Activated CD4-positive, alpha-beta memory T cell treated with anti-CD3 and anti-CD28 coated beads, Interleukin-2, amount 10 ng/mL, durations not matched to agents 7 days and 5 days (primary cell): ENCODE measurements around the gene RALA. TPM values are rescaled to one million over a fixed set of nuclear protein-coding genes. Genes with fewer than 3 reads are reported as not detected.

Experiments
- CTCF ChIA-PET: fragments of 350-600 bp; sonication (Branson Sonifier 250); formaldehyde crosslinking; loops from one replicate; lab custom pipeline; 2021; ENCODE audit warnings: antibody characterized with exemption, inconsistent platforms; lab: Charles Lee
- POLR2A ChIA-PET: fragments of 350-600 bp; sonication (Branson Sonifier 250); formaldehyde crosslinking; loops from one replicate; lab custom pipeline; 2021; ENCODE audit warnings: antibody characterized with exemption; lab: Charles Lee
- DNase-seq: peaks from one replicate; pipeline ENCODE4 v3.0.0-alpha.2; 2020
- H3K27ac Mint-ChIP-seq: one replicate; pipeline ENCODE4 v1.8.0; 2021; ENCODE audit warnings: mild to moderate bottlenecking, mixed read lengths
- H3K27me3 Mint-ChIP-seq: one replicate; pipeline ENCODE4 v1.8.0; 2021; ENCODE audit warnings: mixed read lengths
- H3K36me3 Mint-ChIP-seq: one replicate; pipeline ENCODE4 v1.8.0; 2021; ENCODE audit warnings: low read depth, mixed read lengths
- H3K4me1 Mint-ChIP-seq: one replicate; pipeline ENCODE4 v1.8.0; 2021; ENCODE audit warnings: mixed read lengths
- H3K4me3 Mint-ChIP-seq: one replicate; pipeline ENCODE4 v1.8.0; 2021; ENCODE audit warnings: mild to moderate bottlenecking, mixed read lengths
- H3K9me3 Mint-ChIP-seq: one replicate; pipeline ENCODE4 v1.8.0; 2021; ENCODE audit warnings: mixed read lengths
- total RNA-seq, 2 experiments: library from RNA; stranded (reverse); gene quantifications; one replicate each; pipeline ENCODE4 v1.2.3, GENCODE V29; 2021

RALA gene
- total RNA-seq, 2 experiments from 2014 or later = 27.8 to 29.6 TPM

DNA sequence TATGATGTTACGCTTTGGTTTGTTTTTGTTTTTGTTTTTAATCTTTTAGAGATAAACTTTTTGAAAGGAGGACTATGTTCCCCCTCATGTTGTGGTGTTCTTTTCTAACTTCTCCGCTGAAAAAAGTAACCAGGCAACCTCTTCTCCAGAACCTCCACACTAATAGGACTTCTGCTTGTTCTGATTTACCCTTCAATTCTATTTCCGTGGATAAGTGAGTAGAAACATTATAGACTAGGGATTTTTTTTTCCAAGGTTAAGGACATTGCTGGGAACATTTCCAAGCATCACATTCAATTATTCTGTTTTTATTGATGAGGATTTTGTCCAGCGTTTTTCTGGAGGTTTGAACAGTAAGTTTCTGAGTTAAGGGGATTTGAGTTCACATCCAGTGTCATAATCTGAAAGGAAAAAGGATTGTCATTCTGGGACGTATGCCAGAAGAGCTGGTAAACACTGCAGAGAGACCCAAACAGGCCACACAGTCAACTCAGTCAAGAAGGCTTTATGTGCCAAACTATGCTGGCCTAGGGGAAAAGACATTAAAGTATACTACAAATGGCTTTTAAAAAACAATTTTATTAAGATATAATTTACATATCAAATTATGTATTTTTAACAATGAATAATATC is 28.3 kb upstream of the RALA start:
- H3K9me3 Mint-ChIP-seq = no peaks in the 10 kb centered on the region
- POLR2A ChIA-PET = interaction anchor here (1.3 kb wide), 1 partner anchor 28 kb away, joined by 5 read pairs; the partner anchor contains the start of gene RALA

DNA sequence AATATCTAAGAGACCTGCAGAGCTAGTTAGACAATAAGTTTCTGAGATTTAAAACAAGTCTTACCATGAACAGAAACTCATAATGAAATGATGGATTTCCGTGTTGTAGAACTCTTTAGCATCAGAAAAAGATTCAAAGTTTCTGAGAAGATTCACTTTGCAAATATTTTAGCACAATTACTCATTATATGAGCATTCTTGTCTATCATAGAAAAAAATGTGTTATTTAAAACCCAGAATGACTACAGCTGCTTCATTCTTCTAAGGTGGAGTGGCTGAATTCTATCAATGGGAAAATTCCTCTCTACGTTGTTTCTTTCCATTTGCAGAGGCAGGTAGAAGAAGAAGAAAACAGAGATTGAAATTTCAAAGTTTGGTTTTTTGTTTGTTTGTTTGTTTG is 21.0 kb upstream of the RALA start:
- Mint-ChIP-seq H3K27me3 (no peaks in the 10 kb centered on the region), H3K4me3 (no peak overlapping the region), H3K9me3 (no peaks in the 10 kb centered on the region), H3K36me3 (peaks cover 3% of the 10 kb centered on the region), H3K4me1 (peaks cover 26% of the 10 kb centered on the region), H3K27ac (no peak overlapping the region)
- ChIA-PET CTCF (interaction anchor here (0.6 kb wide), 1 partner anchor 1236 kb away, joined by 6 read pairs; no protein-coding TSS in a partner anchor), POLR2A (no interaction called here)
- no peak for DNase-seq

More for the DNA sequence above, 28.3 kb upstream of the RALA start:
- Mint-ChIP-seq H3K4me3 (no peak overlapping the region), H3K27ac (no peak overlapping the region), H3K4me1 (peaks cover 28% of the 10 kb centered on the region), H3K36me3 (peaks cover 6% of the 10 kb centered on the region), H3K27me3 (no peaks in the 10 kb centered on the region)
- CTCF ChIA-PET = interaction anchor here (1.2 to 1.3 kb wide), 2 partner anchors 15 to 28 kb away, joined by 3 to 5 read pairs; no protein-coding TSS in a partner anchor
- DNase-seq = no peak

DNA sequence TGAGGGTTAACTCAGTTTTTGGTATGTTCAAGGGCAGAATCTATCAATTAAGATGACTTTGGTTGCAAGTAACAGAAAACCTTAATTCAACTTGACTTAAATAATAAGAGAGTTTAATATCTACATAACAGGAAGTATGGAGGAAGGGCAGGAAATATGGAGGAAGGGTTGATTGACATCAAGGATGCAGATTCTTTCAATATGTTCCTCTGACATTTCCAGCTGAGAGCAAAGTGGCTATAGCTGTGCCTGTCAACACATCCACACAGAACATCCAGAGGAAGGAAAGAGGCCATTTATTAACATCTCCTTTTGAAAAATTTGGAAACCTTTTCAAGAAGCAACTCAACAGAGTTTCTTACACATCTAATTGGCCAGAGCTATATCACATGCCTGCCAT is 19.4 kb upstream of the RALA start:
- peaks cover 34% of the 10 kb centered on the region for H3K4me1 Mint-ChIP-seq
- DNase-seq = no peak
- no peak overlapping the region for H3K27ac Mint-ChIP-seq
- H3K4me3 Mint-ChIP-seq = no peak overlapping the region
- ChIA-PET POLR2A (no interaction called here), CTCF (interaction anchor here (1.0 kb wide), 1 partner anchor 24 kb away, joined by 3 read pairs; no protein-coding TSS in a partner anchor)
- peaks cover 2% of the 10 kb centered on the region for H3K27me3 Mint-ChIP-seq
- peaks cover 3% of the 10 kb centered on the region for H3K36me3 Mint-ChIP-seq
- H3K9me3 Mint-ChIP-seq = no peaks in the 10 kb centered on the region

DNA sequence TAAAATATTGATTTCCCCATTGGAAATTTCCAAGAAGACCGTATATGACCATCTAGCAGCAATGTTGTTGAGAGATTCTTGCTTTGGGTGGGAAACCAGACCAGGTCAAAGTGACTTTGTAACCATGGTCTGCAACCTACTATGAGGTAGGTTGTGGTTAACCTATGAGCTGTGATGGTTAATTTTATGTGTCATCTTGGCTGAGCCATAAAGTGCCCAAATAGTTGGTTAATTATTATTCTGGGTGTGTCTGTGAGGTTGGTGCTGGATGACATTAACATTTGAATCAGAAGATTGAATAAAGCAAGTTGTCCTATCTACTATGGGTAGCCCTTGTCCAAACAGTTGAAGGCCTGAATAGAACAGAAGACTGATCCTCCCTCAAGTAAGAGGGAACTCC is 18.3 kb upstream of the RALA start:
- DNase-seq = no peak
- Mint-ChIP-seq H3K4me1 (peaks cover 44% of the 10 kb centered on the region), H3K36me3 (peaks cover 3% of the 10 kb centered on the region), H3K27me3 (peaks cover 10% of the 10 kb centered on the region), H3K4me3 (no peak overlapping the region), H3K9me3 (no peaks in the 10 kb centered on the region), H3K27ac (no peak overlapping the region)
- ChIA-PET CTCF (no interaction called here), POLR2A (interaction anchor here (0.7 to 1.6 kb wide), 2 partner anchors 16 to 18 kb away, joined by 3 to 5 read pairs; partner anchors contain the start of gene RALA)

DNA sequence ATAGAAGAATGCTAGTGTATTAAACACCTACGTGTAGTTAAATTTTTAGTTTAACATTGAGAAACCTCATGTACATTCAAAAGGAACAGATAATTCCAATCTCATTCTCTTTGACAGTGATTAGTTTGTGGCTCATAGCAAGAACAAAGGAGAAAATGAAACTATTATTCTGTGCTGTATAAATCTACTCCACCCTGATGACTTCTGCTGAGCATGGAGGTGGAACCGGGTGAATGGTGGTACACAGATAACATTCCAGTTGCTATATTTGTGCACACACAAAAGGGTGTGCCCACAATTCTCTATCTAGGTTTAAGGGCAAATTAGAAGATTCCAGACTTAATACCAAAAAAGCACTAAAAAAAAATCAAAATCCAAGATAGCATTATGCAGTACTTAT is 17.0 kb upstream of the RALA start:
- H3K4me1 Mint-ChIP-seq = peaks cover 44% of the 10 kb centered on the region
- ChIA-PET CTCF (no interaction called here), POLR2A (no interaction called here)
- no peak overlapping the region for H3K4me3 Mint-ChIP-seq
- H3K27ac Mint-ChIP-seq = no peak overlapping the region
- no peaks in the 10 kb centered on the region for H3K9me3 Mint-ChIP-seq
- DNase-seq = no peak
- H3K36me3 Mint-ChIP-seq = peaks cover 3% of the 10 kb centered on the region
- H3K27me3 Mint-ChIP-seq = peaks cover 16% of the 10 kb centered on the region

DNA sequence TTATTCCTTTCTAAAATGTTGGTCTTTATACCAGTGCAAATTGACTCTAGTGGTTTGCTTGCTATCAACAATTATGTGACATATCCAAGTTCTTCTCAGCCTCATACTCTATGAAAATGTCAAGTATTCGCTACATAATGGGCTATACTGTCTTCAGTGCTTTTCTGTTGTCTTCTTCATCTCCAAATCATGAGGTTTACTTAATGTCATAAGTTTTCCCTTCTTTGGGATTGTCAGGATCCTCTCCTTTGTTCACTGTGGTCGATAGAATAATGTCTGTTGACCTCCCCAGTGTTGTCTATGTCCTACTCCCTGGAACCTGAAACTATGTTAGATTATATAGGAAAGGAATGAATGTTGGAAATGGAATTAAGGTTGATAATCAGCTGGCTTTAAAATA is 16.4 kb upstream of the RALA start:
- peaks cover 44% of the 10 kb centered on the region for H3K4me1 Mint-ChIP-seq
- no peak for DNase-seq
- ChIA-PET CTCF (no interaction called here), POLR2A (no interaction called here)
- H3K9me3 Mint-ChIP-seq = no peaks in the 10 kb centered on the region
- no peak overlapping the region for H3K27ac Mint-ChIP-seq
- H3K36me3 Mint-ChIP-seq = peaks cover 3% of the 10 kb centered on the region
- H3K27me3 Mint-ChIP-seq = peaks cover 16% of the 10 kb centered on the region
- no peak overlapping the region for H3K4me3 Mint-ChIP-seq

DNA sequence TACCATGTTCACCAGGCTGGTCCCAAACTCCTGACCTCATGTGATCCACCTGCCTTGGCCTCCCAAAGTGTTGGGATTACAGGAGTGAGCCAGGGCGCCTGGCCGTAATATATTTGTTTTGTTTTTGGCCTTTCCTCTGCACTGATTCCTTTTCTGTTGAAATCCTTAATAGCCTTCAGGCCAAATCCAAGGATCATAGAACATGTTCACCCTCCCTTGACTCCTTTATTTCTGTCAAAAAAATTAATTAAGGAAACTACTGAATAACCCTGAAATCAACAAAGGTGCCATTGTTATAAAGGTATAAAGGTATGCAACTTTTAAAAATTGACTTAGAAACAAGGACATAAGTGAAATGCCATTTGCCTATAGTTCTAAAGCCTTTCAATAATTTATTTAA is 15.5 kb upstream of the RALA start:
- Mint-ChIP-seq H3K36me3 (peaks cover 3% of the 10 kb centered on the region), H3K27ac (no peak overlapping the region), H3K9me3 (no peaks in the 10 kb centered on the region), H3K4me3 (no peak overlapping the region), H3K27me3 (peaks cover 18% of the 10 kb centered on the region), H3K4me1 (peaks cover 44% of the 10 kb centered on the region)
- POLR2A ChIA-PET = no interaction called here
- DNase-seq = no peak
- CTCF ChIA-PET = no interaction called here

DNA sequence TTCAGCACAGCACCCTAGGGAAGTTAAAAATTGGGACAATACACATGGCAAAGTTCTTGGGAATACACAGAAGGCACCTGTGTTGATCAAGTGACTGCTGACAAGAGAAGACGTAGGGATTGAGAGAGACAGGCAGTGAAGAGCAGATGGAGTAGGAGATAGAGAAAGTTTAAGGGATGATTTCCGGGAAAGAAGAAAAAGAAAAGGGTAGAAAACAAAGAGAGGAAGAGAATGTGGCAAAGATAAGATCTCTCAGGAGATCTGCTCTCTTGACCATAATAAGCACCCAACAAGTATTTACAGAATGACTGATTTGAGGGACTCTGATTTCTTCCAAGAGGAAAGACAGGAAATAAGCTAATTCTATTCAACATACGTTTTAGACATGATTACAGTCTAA is 15.1 kb upstream of the RALA start:
- ChIA-PET POLR2A (no interaction called here), CTCF (no interaction called here)
- H3K27ac Mint-ChIP-seq = no peak overlapping the region
- peaks cover 18% of the 10 kb centered on the region for H3K27me3 Mint-ChIP-seq
- no peak overlapping the region for H3K4me3 Mint-ChIP-seq
- no peak for DNase-seq
- peaks cover 44% of the 10 kb centered on the region for H3K4me1 Mint-ChIP-seq
- H3K36me3 Mint-ChIP-seq = peaks cover 3% of the 10 kb centered on the region
- no peaks in the 10 kb centered on the region for H3K9me3 Mint-ChIP-seq

DNA sequence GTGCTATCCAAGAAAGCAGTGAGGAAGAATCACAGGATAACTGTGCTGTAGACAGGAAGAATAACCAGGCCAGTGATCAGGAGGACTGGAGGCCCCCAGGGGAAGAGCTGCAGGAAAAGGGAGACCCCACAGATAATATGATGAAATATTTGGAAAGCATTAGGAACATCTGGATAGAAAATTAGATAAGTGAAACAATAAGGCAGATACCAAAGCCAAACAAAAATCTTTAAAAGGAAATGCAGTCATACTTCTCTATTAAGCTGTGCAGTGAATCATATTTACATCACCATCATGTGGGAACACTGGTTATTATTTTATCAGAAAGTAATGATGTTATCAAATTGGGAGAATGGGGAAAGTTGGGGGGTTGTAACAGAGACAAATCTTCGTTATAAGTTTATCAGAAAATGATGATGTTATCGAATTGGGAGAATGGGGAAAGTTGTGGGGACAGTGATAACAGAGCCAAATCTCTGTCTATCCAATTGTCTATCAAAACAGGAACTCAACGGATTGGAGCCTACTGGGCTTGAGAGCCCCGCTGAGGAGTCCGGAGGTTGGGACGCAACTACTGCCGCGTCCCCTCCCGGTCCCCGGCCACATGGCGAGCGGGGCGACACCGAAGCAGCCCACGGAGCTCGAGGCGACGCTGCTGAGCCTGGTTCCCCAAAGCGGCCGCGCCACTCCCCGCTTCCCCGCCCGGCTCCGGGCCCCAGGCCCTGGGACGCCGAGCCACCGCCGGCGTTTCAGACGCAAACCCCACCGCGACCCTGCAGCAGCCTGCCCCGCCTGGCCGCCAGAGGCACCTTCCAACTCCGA is 14.0 kb upstream of the RALA start:
- ChIA-PET CTCF (no interaction called here), POLR2A (interaction anchor here (1.1 to 1.3 kb wide), 3 partner anchors 12 to 17 kb away, joined by 3 to 5 read pairs (median 4); partner anchors contain the start of gene RALA)
- peaks cover 3% of the 10 kb centered on the region for H3K36me3 Mint-ChIP-seq
- H3K27ac Mint-ChIP-seq = no peak overlapping the region
- H3K9me3 Mint-ChIP-seq = no peaks in the 10 kb centered on the region
- peaks cover 40% of the 10 kb centered on the region for H3K4me1 Mint-ChIP-seq
- no peak for DNase-seq
- H3K4me3 Mint-ChIP-seq = no peak overlapping the region
- peaks cover 18% of the 10 kb centered on the region for H3K27me3 Mint-ChIP-seq

DNA sequence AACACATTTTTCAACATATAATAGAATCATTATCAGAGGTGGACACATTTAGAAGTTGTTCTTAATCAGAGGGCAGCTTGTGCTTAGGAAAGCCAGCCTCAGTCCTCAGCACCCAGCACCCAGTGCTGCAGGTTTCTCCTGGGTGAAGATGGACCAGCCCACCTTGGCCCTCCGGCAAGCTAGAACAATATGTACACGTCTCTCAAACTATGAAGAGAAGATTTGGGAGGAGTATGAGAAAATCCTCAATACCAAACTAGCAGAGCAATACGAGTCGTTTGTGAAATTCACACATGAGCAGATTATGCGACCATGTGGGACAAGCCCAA is 13.5 kb upstream of the RALA start:
- ChIA-PET POLR2A (interaction anchor here (1.1 to 1.3 kb wide), 3 partner anchors 11 to 17 kb away, joined by 3 to 5 read pairs (median 4); partner anchors contain the start of gene RALA), CTCF (no interaction called here)
- no peak for DNase-seq
- Mint-ChIP-seq H3K4me1 (peaks cover 37% of the 10 kb centered on the region), H3K27ac (no peak overlapping the region), H3K4me3 (no peak overlapping the region), H3K9me3 (no peaks in the 10 kb centered on the region), H3K36me3 (peaks cover 3% of the 10 kb centered on the region), H3K27me3 (peaks cover 18% of the 10 kb centered on the region)

DNA sequence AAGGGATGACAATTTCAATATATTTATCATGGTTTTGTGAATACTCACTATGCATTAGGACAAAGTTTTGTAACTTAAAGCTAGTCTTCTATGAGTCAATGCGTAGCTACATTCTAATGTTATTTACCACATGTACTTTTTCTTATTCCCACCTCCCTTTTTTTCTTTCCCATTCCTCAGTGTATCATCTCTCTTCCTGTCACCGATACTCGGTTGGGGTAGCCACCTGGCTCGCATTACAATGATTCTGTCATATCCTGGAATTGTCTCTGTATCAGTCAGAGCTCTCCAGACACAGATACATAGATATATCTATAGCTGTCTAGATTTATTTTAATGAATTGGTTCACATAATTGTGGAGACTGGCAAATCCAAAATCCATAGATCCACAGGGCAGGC is 9.8 kb upstream of the RALA start:
- no peaks in the 10 kb centered on the region for H3K36me3 Mint-ChIP-seq
- POLR2A ChIA-PET = interaction anchor here (1.2 kb wide), 1 partner anchor 9 kb away, joined by 3 read pairs; no protein-coding TSS in a partner anchor
- H3K27me3 Mint-ChIP-seq = peaks cover 33% of the 10 kb centered on the region
- no peak overlapping the region for H3K27ac Mint-ChIP-seq
- no peak overlapping the region for H3K4me3 Mint-ChIP-seq
- DNase-seq = no peak
- CTCF ChIA-PET = no interaction called here
- no peaks in the 10 kb centered on the region for H3K9me3 Mint-ChIP-seq
- peaks cover 12% of the 10 kb centered on the region for H3K4me1 Mint-ChIP-seq

DNA sequence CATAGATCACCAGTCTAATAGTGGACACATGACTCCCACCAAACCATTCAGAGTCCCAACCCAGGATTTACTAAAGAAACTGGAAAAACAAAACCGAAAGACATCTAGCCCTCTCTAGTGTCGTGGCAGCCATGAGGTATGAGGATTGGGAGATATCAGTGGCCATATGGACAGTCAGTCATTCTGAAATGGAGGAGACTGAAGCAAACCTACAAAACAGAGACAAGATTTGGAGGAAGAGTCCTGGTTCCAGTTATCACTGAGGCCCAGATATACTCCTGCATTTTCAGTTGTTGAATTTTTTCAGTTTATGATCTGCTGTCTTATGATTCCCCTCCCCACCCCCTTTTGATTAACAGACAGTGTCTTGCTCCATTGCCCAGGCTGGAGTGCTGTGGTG is 9.1 kb upstream of the RALA start:
- peaks cover 28% of the 10 kb centered on the region for H3K27me3 Mint-ChIP-seq
- peaks cover 6% of the 10 kb centered on the region for H3K4me1 Mint-ChIP-seq
- ChIA-PET POLR2A (interaction anchor here (0.9 to 1.2 kb wide), 2 partner anchors 8 to 9 kb away, joined by 3 read pairs; partner anchors contain the start of gene RALA), CTCF (no interaction called here)
- no peaks in the 10 kb centered on the region for H3K36me3 Mint-ChIP-seq
- no peak overlapping the region for H3K27ac Mint-ChIP-seq
- no peak for DNase-seq
- no peaks in the 10 kb centered on the region for H3K9me3 Mint-ChIP-seq
- no peak overlapping the region for H3K4me3 Mint-ChIP-seq

DNA sequence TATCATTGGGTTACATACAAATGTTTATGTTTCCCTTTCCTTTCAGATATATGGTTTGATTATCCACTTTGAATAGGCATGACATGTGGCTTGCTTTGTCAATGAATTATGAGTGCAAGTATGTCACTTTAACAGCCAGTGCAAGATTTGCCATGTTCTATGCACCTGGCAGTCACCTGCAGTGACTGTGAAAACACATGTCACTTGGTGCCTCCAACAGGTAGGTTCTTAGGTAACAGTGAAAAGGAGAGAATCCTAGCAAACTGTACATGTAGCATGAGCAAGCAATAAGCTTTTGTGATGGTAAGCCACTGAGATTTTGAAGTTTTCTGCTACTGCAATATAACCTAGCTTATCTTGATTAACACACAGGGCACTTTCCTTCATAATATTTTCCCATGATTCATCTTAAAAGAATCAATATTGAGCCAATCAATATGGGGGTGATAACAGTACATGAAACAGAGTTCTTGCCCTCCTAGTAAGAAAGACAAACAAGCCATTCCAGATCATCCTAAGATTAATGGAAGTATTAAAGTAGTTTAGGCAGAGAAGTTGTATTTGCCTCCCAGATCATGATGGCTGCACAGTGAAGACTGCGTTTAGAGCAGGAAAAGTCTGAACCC is 7.9 kb upstream of the RALA start:
- Mint-ChIP-seq H3K4me3 (no peak overlapping the region), H3K27me3 (peaks cover 20% of the 10 kb centered on the region), H3K27ac (no peak overlapping the region), H3K36me3 (no peaks in the 10 kb centered on the region), H3K9me3 (no peaks in the 10 kb centered on the region), H3K4me1 (no peaks in the 10 kb centered on the region)
- CTCF ChIA-PET = no interaction called here
- DNase-seq = no peak
- POLR2A ChIA-PET = interaction anchor here (0.9 kb wide), 1 partner anchor 8 kb away, joined by 3 read pairs; the partner anchor contains the start of gene RALA
